ENCODE data around the gene DNAI1. TPM values are rescaled to one million over a fixed set of nuclear protein-coding genes. Genes with fewer than 3 reads are reported as not detected.

DNAI1 gene
- total RNA-seq, 1 experiment from 2014 or later, result not detected

GRCh38 chr9:34557426-34558321 is 99.1 kb downstream of the DNAI1 start:
- Histone ChIP-seq H3K79me2 (ENCODE audit: low read length) (no peaks in the 10 kb centered on the region), H3K4me3 (ENCODE audit: low read length) (no peak overlapping the region), H2AFZ (ENCODE audit: low read length) (no peak overlapping the region), H3F3A (ENCODE audit: low read length, unreplicated experiment) (no peaks in the 10 kb centered on the region), H3K9me3 (ENCODE audit: low read length) (no peaks in the 10 kb centered on the region), H3K4me2 (ENCODE audit: low read length) (no peak overlapping the region), H3K9me2 (replicated peaks; ENCODE audit: low read length) (no peaks in the 10 kb centered on the region), H3K4me1 (ENCODE audit: insufficient read depth, low read length) (no peaks in the 10 kb centered on the region), H3K27ac (ENCODE audit: low read length) (no peak overlapping the region), H4K20me1 (ENCODE audit: low read length) (no peaks in the 10 kb centered on the region), H3K9ac (ENCODE audit: low read length) (no peak overlapping the region), H3K27me3 (ENCODE audit: low read length) (no peaks in the 10 kb centered on the region), H3K36me3 (ENCODE audit: low read depth, low read length) (no peaks in the 10 kb centered on the region)
- no TSS peak for BruUV-seq (replicated peaks)
- no peak for DNase-seq
- intact Hi-C loops (cut with micrococcal nuclease), result no loop called here
- ChIA-PET CTCF (no interaction called here), POLR2A (ENCODE audit: unreplicated experiment) (no interaction called here)
- TF ChIP-seq EZH2phosphoT487 (IDR thresholded peaks at IDR 0.05; ENCODE audit: borderline replicate concordance, low read length) (no peak), EZH2 (IDR thresholded peaks at IDR 0.05; ENCODE audit: low read length, unreplicated experiment) (no peak)
- ATAC-seq, result no peak

- no peak for DNase-seq
- Histone ChIP-seq H3K4me2 (ENCODE audit: low read length) (no peak overlapping the region), H3K36me3 (ENCODE audit: low read depth, low read length) (no peaks in the 10 kb centered on the region), H3K9me2 (replicated peaks; ENCODE audit: low read length) (no peaks in the 10 kb centered on the region), H3K9ac (ENCODE audit: low read length) (no peak overlapping the region), H3F3A (ENCODE audit: low read length, unreplicated experiment) (no peaks in the 10 kb centered on the region), H2AFZ (ENCODE audit: low read length) (no peak overlapping the region), H3K27ac (ENCODE audit: low read length) (no peak overlapping the region), H3K9me3 (ENCODE audit: low read length) (no peaks in the 10 kb centered on the region), H3K27me3 (ENCODE audit: low read length) (no peaks in the 10 kb centered on the region), H3K79me2 (ENCODE audit: low read length) (no peaks in the 10 kb centered on the region), H4K20me1 (ENCODE audit: low read length) (no peaks in the 10 kb centered on the region), H3K4me3 (ENCODE audit: low read length) (no peak overlapping the region), H3K4me1 (ENCODE audit: insufficient read depth, low read length) (no peaks in the 10 kb centered on the region)
- ATAC-seq, result no peak
- intact Hi-C loops (cut with micrococcal nuclease), result no loop called here
- POLR2A ChIA-PET (ENCODE audit: unreplicated experiment), result no interaction called here
- TF ChIP-seq EZH2phosphoT487 (IDR thresholded peaks at IDR 0.05; ENCODE audit: borderline replicate concordance, low read length) (no peak), EZH2 (IDR thresholded peaks at IDR 0.05; ENCODE audit: low read length, unreplicated experiment) (no peak), CTCF (conservative IDR thresholded peaks at IDR 0.05; ENCODE audit: low read depth, low read length) (no peak)
- BruUV-seq (replicated peaks), result no TSS peak
- CTCF ChIA-PET, result no interaction called here
Observed at GRCh38 chr9:34558364-34558763, 99.8 kb downstream of the DNAI1 start.

- Histone ChIP-seq H2AFZ (ENCODE audit: low read length) (no peak overlapping the region), H3K4me1 (ENCODE audit: insufficient read depth, low read length) (no peaks in the 10 kb centered on the region), H3K36me3 (ENCODE audit: low read depth, low read length) (no peaks in the 10 kb centered on the region), H3K9me3 (ENCODE audit: low read length) (no peaks in the 10 kb centered on the region), H3K9me2 (replicated peaks; ENCODE audit: low read length) (no peaks in the 10 kb centered on the region), H3K79me2 (ENCODE audit: low read length) (no peaks in the 10 kb centered on the region), H3F3A (ENCODE audit: low read length, unreplicated experiment) (no peaks in the 10 kb centered on the region), H4K20me1 (ENCODE audit: low read length) (no peaks in the 10 kb centered on the region), H3K27me3 (ENCODE audit: low read length) (no peaks in the 10 kb centered on the region), H3K9ac (ENCODE audit: low read length) (no peak overlapping the region), H3K27ac (ENCODE audit: low read length) (no peak overlapping the region), H3K4me3 (ENCODE audit: low read length) (no peak overlapping the region), H3K4me2 (ENCODE audit: low read length) (no peak overlapping the region)
- no peak for TF ChIP-seq EZH2phosphoT487 (IDR thresholded peaks at IDR 0.05; ENCODE audit: borderline replicate concordance, low read length)
- TF ChIP-seq EZH2 (IDR thresholded peaks at IDR 0.05; ENCODE audit: low read length, unreplicated experiment), result no peak
- no peak for TF ChIP-seq CTCF (conservative IDR thresholded peaks at IDR 0.05; ENCODE audit: low read depth, low read length)
- no TSS peak for BruUV-seq (replicated peaks)
- ChIA-PET CTCF (no interaction called here), POLR2A (ENCODE audit: unreplicated experiment) (no interaction called here)
- no peak for ATAC-seq
- intact Hi-C loops (cut with micrococcal nuclease), result no loop called here
- no peak for DNase-seq
Observed at GRCh38 chr9:34558919-34559623, 100.5 kb downstream of the DNAI1 start.

All from PC-3 (cell line).